ENCODE data around the gene AKIP1.

GRCh38 chr11:8930456-8931175 is 19.6 kb downstream of the AKIP1 start:
- TF ChIP-seq POLR2A (IDR thresholded peaks at IDR 0.05) (no peak), CTCF (IDR thresholded peaks at IDR 0.05) (no peak)

All from transverse colon (tissue), 3 donors.